ENCODE data around the gene CTNNA3.

CTNNA3 gene

DNA sequence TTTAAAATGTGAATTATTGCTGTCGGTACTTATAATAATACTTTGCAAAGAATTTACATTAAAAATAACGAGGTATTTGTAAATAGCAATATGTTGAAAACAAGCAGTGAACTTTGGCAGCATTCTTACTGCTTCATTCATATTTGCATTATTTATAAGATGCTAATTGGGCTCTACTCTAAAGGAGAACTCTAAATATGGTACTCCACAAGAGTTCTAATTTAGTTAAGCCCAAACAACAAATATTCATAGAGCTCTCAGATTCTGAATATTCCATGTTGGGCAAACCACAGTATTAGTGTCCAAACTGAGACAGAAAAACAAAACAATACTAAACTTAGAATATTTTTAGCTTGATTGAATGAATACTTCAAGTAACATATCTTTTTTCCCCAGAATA, 1674.6 kb downstream of the CTNNA3 start:
- no peak for DNase-seq

DNA sequence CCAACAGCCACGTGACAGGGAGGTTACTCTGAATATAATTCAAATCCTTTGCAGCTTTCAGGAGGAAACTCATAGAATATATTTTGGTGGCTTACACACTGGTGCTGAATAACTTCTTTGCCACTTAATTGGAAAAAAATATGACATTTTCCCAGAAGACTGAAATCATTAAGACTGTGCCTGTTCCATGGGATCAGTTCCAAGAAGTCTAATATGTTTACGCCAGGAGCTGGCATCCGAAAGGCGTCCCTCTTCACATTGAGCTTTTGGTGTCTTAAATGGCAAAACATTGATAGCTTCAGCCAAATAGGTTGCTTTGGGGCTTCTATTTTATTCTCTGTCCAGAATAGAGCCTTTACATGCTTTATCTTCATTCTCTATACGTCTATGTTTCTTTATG, 1687.8 kb downstream of the CTNNA3 start:
- no peak for DNase-seq

DNA sequence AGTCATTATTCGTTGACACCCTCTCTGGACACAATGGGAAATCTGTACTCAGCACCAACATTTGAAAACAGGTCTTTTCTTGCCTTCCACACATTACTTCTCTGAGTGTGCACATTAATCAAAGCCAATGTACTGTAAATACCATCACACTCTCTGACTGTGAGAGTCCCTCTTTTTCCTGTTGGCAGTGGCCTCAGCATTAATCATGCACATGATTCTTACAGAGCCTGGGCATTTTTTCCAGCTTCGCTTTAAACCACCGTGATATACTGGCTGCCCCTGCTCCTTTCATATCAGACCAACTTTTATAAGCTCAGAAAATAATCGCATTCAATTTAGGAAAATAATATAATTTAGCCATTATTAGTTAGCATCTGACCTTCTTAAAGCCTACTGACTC, 1689.6 kb downstream of the CTNNA3 start:
- no peak for DNase-seq

DNA sequence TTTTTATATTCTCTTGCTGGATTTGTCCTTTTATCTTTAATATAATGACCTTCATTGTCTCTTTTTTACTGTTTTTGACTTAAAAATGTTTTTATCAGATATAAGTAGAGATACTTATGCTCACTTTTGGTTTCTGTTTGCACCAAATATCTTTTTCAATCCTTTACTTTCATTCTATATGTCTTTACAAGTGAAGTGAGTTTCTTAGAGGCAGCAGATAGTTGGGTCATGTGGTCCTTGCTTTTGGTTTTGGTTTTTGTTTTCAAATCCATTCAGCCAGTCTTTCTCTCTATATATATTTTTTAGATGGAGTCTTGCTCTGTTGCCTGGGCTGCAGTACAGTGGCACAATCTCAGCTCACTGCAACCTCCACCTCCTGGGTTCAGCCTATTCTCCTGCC, 1702.5 kb downstream of the CTNNA3 start:
- no peak for DNase-seq

DNA sequence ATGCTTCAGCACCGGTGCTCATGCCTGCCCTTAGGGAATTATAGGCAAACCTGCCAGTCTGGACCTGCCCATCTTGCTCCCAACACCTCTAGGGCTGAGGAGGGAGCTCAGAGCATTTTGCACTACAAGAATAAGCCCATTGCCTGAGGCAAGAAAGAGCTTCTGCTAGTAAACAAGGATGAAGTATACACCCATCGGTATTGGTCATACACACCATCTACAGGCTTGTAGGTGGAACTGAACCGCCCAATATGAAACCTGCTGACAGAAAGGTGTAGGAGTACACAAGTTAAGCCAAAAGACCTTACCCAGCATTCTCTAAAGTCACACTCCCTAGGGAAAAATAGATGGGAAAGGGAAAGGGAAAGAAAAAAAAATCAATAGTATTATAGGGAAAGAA, 1727.1 kb downstream of the CTNNA3 start:
- no peak for DNase-seq

DNA sequence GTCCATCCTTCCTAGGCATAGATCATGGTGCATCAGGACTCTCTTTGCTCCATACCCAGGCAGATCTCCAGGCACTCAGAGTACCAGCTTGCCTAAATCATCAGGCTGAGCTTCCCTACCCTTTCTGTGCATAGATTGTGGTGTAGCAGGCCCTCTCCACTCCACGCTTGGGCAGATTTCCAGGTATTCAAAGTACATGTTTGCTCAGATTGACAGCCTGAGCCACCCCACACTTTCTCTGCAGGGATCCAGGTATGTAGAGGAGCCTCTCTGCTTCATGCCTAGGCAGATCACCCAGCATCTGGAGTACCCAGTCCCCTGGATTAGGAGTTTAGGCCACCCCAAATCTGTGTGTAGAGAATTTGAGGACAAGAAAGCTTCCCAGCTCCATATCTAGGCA, 1727.6 kb downstream of the CTNNA3 start:
- DNase-seq, result no peak

DNA sequence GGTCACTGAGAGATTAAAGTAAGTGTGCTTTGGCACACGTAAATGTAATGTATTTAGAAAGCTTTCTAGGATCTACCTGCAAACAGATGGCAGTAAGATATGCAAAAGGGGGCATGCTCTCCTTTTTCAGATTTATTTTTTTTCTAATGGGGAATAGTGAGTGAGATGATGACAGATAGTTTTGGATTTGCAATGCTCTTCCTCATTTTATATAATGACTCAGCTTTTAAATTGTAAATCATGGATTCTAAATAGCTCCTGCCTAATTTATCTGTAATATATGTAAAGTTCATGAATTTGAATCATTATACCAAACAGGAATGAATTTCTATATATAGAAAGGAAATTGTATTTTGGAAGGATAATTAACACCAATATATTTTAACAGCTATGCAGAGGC, 1731.8 kb downstream of the CTNNA3 start:
- no peak for DNase-seq

DNA sequence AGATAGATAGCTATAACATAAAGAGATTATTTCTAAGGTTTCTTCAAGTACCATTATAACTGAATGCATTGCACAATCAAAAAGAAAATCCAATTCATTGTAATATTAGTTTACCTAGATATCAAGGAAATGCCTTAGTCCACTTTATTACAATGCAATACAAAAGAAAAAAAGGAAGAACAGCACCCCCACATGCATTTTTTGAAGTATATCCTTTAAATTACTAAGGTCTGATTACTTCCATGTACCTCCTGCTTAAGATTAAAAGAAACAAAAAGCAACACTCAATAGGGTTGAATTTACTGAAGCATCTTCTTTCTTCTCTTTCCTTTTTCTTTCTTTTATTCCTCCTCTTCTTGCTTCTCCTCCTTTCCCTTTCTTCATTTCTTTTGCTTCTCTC, 1743.9 kb downstream of the CTNNA3 start:
- DNase-seq, result no peak

DNA sequence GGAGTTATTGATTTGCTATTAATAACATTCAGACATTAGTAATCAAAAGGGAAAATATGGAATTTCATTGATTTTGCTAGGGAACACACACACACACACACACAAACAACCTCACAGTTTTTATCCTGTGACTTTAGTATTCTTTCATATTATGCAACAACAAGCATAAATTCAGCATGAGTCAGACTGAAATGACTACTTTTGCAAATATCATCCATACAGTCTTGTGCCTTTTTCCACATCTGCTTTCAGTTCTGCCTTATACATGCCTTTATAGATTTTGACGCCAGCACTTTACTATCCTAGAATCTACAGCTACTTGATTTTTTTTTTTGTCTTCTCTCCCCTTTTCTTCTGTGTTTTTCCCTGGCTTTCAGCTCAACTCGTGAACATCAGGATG, 1745.9 kb downstream of the CTNNA3 start:
- DNase-seq, result no peak

DNA sequence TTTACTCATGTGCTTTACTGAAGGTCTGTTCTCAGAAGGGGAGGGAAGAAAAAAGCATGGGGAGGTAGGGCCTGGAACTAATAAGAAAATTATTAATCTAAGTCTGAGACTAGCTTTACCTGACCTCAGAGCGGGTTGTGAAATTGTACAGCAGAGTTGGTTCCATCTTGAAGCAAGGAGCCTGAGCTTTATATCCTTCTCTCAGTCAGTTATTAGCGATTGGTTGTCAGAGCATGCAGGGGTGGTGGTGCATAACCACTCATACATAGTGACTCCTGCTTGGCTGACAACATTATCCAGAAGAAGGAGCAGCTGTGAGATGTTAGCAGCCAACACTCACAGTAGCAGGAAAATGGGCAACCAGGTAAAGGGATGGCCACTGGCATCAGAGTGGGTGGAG, 1746.5 kb downstream of the CTNNA3 start:
- DNase-seq, result no peak

DNA sequence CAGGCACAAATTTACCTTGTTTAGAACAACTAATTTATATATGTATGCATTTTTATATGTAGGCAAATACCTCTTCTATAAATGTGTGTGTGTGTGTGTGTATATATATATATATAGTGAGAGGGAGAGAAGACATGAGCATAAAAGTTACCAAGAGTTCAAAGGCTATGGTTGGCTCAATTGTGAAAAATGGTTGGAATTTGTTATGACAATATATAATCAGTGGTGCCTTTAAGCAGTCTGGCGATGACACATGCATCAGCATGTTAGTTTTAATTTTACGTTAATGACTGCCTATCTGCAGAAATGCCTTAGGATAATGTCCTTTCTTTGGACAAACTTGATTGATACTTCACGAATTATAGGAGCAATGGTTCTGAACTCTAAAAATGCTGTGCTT, 1750.9 kb downstream of the CTNNA3 start:
- no peak for DNase-seq

DNA sequence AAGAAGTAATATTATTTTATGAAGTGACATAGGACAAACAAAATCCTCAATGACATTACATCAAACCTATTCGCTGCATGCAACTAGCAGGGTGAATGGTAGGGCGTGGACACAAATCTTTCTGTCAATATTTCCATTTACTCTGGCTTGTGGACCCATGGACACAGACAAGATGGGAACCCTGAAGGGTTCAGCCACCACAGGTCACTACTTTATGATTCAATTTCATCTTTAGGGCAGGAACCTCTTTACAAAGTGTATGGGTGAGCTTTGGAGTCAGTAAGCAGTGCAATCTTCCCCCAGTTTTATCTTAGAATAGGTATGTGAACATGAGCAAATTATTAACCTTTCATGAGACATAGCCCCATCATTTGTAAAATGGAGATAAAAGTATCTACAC, 1752.5 kb downstream of the CTNNA3 start:
- DNase-seq, result no peak

DNA sequence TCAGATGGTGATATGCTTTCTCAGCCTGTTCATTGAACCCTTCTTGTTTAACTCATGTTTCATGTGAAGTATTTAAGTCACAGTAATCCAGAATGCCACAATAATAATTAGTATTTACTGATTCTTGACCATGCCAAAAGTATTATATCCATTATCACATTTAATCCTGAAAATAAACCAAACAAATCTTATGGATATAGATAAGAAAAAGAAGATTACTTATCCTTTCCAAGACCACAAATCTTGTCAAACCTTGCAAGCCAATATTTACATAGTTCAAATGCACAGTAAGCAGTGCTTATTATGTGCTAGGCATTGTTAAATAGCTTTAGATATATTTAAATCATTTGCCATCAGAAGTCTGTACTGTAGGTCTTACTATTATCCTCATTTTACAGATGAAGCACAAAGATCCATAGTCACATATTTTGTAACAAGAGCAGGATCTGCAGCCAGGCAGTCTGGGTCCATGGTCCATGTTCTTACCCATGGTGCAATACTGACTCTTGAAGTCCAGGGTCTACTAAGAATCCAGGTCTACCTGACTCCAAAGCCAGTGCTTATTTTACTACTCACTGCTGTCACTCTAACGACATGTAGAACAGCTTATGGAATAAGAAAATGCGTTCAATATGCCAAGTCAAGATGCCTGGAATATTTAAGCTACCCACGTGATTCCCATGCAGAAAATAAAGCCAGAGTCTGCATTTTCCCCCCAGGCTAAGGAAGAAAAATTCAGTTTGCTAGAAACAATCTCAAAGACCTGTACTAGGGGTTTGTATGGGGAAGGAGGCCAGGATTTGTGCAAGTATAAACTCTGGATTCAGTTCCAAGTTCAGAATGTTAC, 1755.0 kb downstream of the CTNNA3 start:
- DNase-seq, result no peak

DNA sequence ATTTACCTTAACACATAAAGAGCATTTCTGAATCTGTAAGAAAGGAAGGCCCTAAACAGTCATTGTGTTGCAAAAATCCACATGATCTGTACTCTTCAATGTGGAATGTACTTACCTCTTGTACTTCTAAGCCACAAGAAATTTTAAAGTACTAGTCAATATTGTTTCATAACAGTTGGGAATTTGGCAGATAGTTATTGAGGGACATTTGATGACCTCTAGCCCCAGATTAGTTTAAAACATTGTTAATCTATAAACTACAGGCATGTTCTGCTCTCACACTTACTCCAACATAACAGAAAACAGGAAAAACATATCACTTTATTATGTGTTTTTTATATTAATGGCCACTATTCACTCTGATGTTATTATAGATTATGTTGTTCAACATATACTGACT, 1755.9 kb downstream of the CTNNA3 start:
- DNase-seq, result no peak

DNA sequence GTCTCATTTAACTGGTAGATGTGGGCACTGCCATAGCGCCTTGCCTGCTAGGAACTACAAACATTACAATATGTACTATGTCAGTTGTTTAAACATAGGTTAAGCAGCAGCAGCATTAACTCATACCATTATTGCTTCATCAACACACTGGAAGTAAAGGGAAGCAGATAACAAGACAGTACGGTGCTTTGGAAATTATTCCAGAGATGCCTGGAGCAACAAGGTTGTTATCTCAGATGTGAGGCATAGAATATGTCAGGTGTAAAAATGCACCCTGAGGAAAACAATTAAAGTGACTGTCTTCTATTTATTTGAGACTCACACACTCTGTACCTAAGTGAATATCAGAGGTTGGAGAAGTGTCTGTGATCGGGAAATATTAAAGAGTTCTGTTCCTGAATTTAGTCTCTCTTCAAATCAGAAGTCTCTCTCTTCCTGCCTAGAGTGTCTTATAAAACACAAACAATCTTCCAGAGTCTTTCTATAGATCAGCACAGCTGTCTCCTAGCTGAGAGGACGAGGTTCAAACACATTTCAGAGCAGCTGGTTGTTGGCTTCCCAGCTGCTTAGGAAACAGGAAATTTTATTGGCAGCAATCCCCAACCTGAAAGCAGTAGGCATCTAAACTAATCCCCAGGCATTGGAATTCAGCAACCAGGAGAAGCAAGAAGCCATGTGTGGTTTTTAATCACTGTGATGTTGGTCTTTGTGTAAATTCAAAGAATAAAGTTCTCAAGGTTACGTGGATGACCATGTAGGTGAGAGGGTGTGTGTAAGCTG, 1764.5 kb downstream of the CTNNA3 start:
- no peak for DNase-seq

DNA sequence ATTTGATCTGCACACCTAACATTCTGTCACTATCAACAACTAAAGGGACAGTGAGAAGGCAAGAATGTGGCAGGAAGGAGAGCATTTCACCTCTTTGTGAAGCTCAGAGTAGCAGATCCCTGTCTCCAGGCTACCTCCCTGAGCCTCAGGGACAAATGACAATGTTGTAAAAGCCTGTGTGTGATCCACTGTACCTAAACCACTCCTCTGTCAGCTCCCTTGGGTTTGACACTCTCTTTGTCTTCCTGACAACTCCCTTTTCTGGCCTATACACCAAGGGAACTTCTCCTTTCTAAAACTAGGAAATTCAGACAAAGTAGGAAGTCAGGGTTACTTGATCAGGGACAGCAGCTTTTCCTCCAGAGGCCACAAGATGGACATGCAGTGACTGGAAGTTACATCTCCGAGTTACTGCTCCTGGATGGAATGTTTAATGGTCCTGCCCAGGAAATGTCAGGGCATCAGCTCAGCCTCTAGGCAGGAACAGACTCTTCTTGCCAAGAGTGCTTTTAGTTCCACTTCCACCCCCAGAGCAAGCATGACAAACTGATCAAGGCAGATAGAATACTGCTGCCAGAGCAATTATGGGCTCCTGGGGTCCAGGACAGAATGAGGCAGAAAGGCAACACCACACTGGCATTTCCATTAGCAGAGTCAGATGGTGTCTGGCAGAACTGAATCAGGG, 1784.7 kb downstream of the CTNNA3 start:
- no peak for DNase-seq

DNA sequence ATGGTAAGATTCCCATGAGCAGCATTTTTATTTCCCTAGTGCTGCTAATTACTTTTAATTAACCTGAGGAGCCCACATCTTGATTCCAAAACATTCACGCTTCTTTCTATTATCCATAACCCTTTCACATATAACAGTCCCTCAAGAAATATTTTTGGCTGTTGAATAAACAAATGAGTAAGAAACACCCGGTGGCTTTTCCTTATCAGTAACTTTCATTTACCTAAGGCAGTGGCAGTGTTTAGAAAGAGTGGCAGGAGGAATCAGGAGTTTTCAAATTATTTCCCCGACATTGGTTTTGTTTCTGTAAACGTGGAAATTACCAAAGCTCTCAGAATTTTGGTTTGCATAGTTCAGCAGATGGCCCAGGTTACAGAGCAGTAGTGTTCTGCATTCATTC, 1785.8 kb downstream of the CTNNA3 start:
- DNase-seq, result no peak

DNA sequence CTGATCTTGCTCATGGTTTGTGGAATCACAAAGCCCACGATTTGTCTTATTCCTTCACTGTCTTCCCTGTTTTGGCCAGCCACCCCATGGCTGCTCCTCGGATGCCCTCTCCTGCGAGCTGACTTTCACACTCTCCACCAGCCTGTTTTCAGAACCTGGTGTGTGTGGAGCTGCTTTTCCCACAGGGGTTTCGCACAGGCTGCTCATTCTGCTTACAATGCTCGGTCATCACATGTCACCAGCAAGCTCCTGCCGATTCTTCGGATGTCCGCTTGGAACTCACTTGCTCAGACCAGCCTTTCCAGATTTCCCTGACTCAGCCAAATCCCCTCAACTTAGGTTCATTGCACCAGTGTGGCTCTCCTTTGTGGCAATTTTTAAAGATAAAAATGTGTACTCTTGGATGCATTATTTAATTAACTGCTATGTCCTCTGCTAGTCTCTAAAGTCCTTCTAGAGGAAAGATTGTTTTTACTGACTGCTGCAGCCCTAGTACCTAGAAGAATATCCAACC, 1788.7 kb downstream of the CTNNA3 start:
- DNase-seq, result peak; percentile 23

DNA sequence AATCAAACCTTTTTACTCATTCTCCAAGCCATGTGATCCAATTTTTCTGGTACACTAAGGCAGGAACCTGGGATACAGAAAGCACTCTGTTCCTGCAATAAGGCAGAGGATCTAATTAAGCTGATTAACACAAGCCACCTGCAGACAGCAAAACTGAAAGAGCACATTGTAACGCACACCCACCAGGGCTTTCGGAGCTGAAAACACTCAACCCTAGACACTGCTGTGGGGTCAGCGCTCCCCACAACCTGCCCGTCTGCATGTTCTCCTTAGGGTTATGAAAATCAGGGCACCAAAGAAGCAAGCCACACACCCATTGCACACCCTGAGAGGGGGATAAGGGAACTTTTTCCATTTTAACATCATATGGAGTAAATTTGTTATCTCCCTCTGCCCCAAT, 1792.4 kb downstream of the CTNNA3 start:
- no peak for DNase-seq

DNA sequence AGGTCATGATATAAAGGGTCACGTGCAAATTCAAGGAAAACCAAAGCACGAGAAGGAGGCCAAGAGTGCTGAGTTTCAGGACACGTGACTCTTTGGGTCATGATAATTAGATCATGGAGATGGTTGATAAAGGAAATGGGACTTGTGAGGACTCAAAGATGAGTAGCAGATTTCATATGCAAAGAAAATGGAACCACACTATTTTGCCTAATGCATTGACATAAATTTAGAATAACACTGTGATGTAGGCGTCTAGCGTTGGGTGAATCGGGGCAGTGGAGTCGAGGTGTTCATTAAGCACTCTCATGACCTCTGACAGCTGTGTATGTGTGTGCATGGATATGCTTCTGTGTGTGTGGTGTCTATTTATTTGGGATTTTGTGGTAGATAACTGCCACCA, 1795.7 kb downstream of the CTNNA3 start:
- no peak for DNase-seq

DNA sequence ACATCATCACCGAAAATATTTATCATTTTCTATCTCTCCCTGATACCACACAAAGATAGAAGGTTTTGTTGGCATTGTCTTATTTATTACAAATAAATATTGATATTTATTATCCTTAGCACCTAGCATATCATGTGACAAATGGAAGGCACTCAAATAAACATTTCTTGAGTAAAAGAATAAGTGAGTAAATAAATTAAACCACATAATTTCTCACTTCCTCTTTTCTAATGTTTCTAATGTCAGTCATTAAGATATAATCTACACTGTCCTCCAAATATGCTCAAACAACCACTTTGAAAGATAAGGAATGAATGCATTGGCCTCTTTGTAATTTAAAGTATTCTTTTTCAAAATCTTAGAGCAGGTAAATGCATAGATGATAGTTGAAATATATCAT, 1797.9 kb downstream of the CTNNA3 start:
- no peak for DNase-seq

DNA sequence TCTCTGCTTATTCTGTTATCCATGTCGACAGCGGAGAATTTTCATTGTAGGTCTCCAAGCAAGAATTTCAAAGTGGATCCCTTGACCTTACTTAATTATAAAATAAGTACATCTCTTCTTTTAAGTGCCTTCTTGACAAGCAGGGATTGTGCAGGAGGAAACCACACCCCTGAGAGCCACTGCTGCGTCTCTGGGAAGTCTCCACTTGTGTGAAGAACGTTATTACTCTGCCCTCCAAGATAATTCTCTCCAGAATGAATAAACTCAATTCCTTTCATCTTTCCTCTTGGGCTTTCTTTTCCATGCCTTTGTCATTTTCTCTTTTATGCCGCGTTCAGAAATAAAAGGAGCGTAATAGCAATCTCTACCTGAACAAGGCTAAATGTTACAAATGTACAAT, 1801.0 kb downstream of the CTNNA3 start:
- DNase-seq, result no peak

DNA sequence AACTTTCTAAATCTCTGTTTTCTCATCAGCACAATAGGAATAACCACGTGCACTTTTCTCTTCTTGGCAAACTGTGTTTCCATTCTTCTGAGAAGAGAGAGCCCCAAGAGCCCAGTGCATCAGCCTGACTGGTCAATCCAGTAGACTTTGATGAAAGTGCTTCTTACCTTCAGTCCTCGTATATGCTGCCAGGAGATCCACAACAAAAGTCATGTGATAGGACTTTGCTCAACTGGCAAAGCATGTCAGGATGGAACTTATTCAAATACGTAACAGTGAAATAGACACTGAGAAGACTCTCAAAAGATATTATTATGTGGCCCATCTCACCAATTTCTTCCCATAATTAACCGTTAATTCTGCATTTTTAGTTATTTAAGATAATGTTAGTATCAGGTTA, 1801.6 kb downstream of the CTNNA3 start:
- no peak for DNase-seq

DNA sequence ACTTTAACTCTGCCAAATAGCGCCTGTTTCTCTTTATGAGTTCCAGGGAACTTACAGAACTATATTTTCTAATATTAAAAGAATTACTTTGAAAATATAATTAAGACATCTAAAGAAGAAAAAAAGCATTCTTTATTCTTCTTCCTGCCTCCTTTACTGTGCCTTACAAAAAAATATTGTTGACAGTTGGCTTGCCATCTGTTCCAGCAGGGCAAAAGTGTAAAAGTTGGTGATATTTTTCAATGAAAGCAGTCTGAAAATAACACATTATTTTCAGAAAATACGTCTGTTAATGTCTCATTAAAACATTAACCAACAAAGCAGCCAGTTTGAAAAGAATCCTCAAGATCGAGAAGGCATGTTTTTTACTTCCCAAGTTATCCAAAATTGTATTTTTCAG, 1802.3 kb downstream of the CTNNA3 start:
- DNase-seq, result no peak

Measured in retina (tissue), 1 donor.